Measurements from ENCODE around the gene ADGRL2. TPM values are rescaled to one million over a fixed set of nuclear protein-coding genes. Genes with fewer than 3 reads are reported as not detected.

Gene ADGRL2
- total RNA-seq, 4 donors from 2014 or later = 6.1 to 48.7 (median 16.2) TPM

- TF ChIP-seq POLR2A (IDR thresholded peaks at IDR 0.05) = no peak
- no peak for TF ChIP-seq CTCF (IDR thresholded peaks at IDR 0.05)
- Histone ChIP-seq H3K27me3 (no peaks in the 10 kb centered on the region), H3K4me3 (no peak overlapping the region), H3K4me1 (no peaks in the 10 kb centered on the region), H3K36me3 (no peaks in the 10 kb centered on the region), H3K9me3 (no peaks in the 10 kb centered on the region), H3K27ac (no peak overlapping the region)
- no peak for DNase-seq
These were observed 197.4 kb downstream of the ADGRL2 start for GRCh38 chr1:81998165-81998564.

DNA sequence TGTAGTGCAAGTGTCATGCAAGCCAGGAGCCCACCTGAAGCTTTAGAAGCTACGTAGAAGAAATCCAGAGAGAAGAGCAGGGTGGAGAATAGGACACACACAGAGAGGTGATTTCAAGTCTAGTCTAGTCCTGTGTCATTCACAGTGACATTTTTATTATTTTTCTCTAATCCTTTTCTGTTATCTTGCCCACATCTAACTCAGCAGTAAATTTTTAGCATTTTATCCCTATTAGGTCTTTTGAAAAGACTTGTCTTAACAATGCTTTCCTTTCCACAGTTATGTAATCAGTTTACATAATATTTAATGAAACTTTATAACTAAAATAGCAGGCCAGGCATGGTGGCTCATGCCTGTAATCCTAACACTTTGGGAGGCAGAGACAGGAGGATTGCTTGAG lies 198.6 kb downstream of the ADGRL2 start:
- H3K27ac ChIP-seq = no peak overlapping the region
- H3K27me3 ChIP-seq = no peaks in the 10 kb centered on the region
- H3K9me3 ChIP-seq = no peaks in the 10 kb centered on the region
- no peak overlapping the region for H3K4me3 ChIP-seq
- no peak for TF ChIP-seq POLR2A (IDR thresholded peaks at IDR 0.05)
- TF ChIP-seq CTCF (IDR thresholded peaks at IDR 0.05) = no peak
- no peaks in the 10 kb centered on the region for H3K36me3 ChIP-seq
- H3K4me1 ChIP-seq = no peaks in the 10 kb centered on the region
- DNase-seq = no peak

DNA sequence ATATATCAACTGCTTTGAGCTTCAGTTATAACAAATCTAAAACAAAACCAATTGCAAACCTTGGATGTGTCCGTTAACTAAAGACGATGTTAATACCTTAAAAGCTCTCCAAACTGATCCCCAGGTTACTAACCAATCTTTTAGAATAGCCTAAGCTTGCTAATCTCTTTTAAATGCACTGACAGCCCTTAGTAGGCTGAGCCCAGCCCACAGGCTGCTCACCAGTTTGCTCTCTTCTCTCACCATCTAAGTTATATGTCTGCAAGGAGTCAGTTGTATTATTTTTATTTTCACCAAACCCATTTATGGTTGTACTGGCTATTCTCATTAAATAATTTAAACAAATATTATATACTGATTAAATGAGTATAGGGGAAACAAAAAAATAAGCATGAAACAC lies 199.5 kb downstream of the ADGRL2 start:
- no peaks in the 10 kb centered on the region for H3K4me1 ChIP-seq
- DNase-seq = no peak
- H3K27me3 ChIP-seq = no peaks in the 10 kb centered on the region
- TF ChIP-seq CTCF (IDR thresholded peaks at IDR 0.05) = no peak
- TF ChIP-seq POLR2A (IDR thresholded peaks at IDR 0.05) = no peak
- H3K36me3 ChIP-seq = no peaks in the 10 kb centered on the region
- H3K4me3 ChIP-seq = no peak overlapping the region
- H3K27ac ChIP-seq = no peak overlapping the region
- H3K9me3 ChIP-seq = no peaks in the 10 kb centered on the region

DNA sequence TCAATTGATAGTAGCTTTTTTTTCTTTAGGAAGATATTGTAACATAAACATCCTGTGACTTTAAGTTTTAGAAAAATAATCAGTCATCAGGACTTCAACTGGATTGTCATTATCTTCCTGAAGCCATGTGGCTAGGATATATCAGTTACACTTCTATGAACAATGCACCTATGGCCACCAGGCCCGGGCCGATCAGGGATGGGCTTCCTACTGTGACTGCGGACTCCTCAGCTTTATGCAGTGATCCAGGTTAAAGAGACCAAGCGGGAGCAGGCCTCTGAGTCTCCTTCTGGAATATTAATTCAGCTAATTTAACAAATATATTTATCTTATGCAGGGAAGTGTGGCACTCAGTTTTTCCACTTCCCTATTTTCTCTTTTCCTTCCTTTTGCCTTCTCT lies 200.6 kb downstream of the ADGRL2 start:
- Histone ChIP-seq H3K4me1 (no peaks in the 10 kb centered on the region), H3K36me3 (no peaks in the 10 kb centered on the region), H3K27ac (no peak overlapping the region), H3K4me3 (no peak overlapping the region), H3K27me3 (no peaks in the 10 kb centered on the region), H3K9me3 (no peaks in the 10 kb centered on the region)
- no peak for TF ChIP-seq CTCF (IDR thresholded peaks at IDR 0.05)
- TF ChIP-seq POLR2A (IDR thresholded peaks at IDR 0.05) = no peak
- DNase-seq = no peak

DNA sequence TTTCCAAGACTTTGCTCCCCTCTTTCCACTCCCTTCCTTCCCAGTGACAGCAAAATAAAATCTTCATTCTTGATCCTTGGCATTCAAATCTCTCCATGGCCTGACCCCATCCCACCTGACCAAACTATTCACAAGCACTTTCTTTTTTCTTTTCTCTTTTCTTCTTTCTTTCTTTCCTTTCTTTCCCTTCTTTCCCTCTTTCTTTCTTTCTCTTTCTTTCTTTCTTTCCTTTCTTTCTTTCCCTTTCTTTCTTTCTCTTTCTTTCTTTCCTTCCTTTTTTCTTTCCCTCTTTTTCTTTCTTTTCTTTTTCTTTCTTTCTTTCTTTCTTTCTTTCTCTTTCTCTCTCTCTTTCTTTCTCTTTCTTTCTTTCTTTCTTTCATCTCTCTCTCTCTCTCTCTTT lies 207.1 kb downstream of the ADGRL2 start:
- no peak for DNase-seq
- H3K4me1 ChIP-seq = no peaks in the 10 kb centered on the region

More for the DNA sequence above, 207.1 kb downstream of the ADGRL2 start:
- Histone ChIP-seq H3K36me3 (no peaks in the 10 kb centered on the region), H3K9me3 (no peaks in the 10 kb centered on the region), H3K27me3 (no peaks in the 10 kb centered on the region), H3K27ac (no peak overlapping the region), H3K4me3 (no peak overlapping the region)
- TF ChIP-seq CTCF (IDR thresholded peaks at IDR 0.05) (no peak), POLR2A (IDR thresholded peaks at IDR 0.05) (no peak)
